ENCODE measurements around the gene KCNG2. TPM values are rescaled to one million over a fixed set of nuclear protein-coding genes. Genes with fewer than 3 reads are reported as not detected.

The KCNG2 gene
- total and polyA plus RNA-seq, 2 experiments from 2014 or later: 0.13 to 0.52 TPM

DNA sequence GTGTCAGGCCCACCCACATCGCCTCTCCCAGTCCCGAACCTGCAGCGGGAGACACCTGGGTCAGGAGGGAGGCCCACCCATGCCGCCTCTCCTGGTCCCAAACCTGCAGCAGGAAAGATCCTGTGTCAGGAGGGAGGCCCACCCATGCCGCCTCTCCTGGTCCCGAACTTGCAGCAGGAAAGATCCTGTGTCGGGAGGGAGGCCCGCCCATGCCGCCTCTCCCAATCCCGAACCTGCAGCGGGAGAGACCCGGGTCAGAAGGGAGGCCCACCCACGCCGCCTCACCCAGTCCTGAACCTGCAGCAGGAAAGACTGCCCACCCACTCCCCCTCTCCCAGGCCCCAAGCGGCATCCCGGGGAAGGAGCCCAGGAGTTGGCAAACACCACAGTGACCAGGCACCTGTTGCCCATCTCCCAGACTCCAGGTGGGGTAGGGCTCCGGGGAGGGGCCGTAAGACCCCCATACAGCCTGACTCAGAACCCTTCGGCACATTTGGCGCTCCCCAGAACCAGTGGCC is 145.9 kb downstream of the KCNG2 start:
- no peaks in the 10 kb centered on the region for H3K79me2 ChIP-seq (replicated peaks; ENCODE audit: insufficient read depth)
- no peaks in the 10 kb centered on the region; the same call in 1 of the 3 replicates for H3K36me3 Mint-ChIP-seq (ENCODE audit: low read depth)
- ATAC-seq (no peak; the same call in 1 of the 3 replicates), DNase-seq (ENCODE audit: low spot score) (no peak)
- no peak overlapping the region for H3K4me3 ChIP-seq
- H3K27ac Mint-ChIP-seq: no peak overlapping the region
- H3F3A ChIP-seq (replicated peaks; ENCODE audit: low read depth): no peaks in the 10 kb centered on the region
- H3K27ac ChIP-seq (ENCODE audit: low read depth): no peak overlapping the region
- TF ChIP-seq, protein P1, sequence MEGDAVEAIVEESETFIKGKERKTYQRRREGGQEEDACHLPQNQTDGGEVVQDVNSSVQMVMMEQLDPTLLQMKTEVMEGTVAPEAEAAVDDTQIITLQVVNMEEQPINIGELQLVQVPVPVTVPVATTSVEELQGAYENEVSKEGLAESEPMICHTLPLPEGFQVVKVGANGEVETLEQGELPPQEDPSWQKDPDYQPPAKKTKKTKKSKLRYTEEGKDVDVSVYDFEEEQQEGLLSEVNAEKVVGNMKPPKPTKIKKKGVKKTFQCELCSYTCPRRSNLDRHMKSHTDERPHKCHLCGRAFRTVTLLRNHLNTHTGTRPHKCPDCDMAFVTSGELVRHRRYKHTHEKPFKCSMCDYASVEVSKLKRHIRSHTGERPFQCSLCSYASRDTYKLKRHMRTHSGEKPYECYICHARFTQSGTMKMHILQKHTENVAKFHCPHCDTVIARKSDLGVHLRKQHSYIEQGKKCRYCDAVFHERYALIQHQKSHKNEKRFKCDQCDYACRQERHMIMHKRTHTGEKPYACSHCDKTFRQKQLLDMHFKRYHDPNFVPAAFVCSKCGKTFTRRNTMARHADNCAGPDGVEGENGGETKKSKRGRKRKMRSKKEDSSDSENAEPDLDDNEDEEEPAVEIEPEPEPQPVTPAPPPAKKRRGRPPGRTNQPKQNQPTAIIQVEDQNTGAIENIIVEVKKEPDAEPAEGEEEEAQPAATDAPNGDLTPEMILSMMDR (conservative IDR thresholded peaks at IDR 0.05; ENCODE audit: low read depth in 2 of 2): no peak
- TF ChIP-seq JUNB (IDR thresholded peaks at IDR 0.05; ENCODE audit: unreplicated experiment) (no peak), ZNF331 (CRISPR knock-in tag; IDR thresholded peaks at IDR 0.05; ENCODE audit: low read depth) (no peak), STAT1 (IDR thresholded peaks at IDR 0.05; ENCODE audit: unreplicated experiment) (no peak), EZH2 (IDR thresholded peaks at IDR 0.05; ENCODE audit: low read depth, unreplicated experiment) (no peak), EZH2phosphoT487 (IDR thresholded peaks at IDR 0.05; ENCODE audit: unreplicated experiment) (no peak), ZNF114 (CRISPR knock-in tag; IDR thresholded peaks at IDR 0.05) (no peak), CREB1 (CRISPR knock-in tag; IDR thresholded peaks at IDR 0.05; ENCODE audit: low read depth) (no peak), POLR2AphosphoS5 (IDR thresholded peaks at IDR 0.05; ENCODE audit: low read depth) (no peak), NANOG (IDR thresholded peaks at IDR 0.05; ENCODE audit: borderline replicate concordance) (no peak)
- TF ChIP-seq, protein P2, sequence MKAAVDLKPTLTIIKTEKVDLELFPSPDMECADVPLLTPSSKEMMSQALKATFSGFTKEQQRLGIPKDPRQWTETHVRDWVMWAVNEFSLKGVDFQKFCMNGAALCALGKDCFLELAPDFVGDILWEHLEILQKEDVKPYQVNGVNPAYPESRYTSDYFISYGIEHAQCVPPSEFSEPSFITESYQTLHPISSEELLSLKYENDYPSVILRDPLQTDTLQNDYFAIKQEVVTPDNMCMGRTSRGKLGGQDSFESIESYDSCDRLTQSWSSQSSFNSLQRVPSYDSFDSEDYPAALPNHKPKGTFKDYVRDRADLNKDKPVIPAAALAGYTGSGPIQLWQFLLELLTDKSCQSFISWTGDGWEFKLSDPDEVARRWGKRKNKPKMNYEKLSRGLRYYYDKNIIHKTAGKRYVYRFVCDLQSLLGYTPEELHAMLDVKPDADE (IDR thresholded peaks at IDR 0.05): no peak
- TF ChIP-seq, protein P3, sequence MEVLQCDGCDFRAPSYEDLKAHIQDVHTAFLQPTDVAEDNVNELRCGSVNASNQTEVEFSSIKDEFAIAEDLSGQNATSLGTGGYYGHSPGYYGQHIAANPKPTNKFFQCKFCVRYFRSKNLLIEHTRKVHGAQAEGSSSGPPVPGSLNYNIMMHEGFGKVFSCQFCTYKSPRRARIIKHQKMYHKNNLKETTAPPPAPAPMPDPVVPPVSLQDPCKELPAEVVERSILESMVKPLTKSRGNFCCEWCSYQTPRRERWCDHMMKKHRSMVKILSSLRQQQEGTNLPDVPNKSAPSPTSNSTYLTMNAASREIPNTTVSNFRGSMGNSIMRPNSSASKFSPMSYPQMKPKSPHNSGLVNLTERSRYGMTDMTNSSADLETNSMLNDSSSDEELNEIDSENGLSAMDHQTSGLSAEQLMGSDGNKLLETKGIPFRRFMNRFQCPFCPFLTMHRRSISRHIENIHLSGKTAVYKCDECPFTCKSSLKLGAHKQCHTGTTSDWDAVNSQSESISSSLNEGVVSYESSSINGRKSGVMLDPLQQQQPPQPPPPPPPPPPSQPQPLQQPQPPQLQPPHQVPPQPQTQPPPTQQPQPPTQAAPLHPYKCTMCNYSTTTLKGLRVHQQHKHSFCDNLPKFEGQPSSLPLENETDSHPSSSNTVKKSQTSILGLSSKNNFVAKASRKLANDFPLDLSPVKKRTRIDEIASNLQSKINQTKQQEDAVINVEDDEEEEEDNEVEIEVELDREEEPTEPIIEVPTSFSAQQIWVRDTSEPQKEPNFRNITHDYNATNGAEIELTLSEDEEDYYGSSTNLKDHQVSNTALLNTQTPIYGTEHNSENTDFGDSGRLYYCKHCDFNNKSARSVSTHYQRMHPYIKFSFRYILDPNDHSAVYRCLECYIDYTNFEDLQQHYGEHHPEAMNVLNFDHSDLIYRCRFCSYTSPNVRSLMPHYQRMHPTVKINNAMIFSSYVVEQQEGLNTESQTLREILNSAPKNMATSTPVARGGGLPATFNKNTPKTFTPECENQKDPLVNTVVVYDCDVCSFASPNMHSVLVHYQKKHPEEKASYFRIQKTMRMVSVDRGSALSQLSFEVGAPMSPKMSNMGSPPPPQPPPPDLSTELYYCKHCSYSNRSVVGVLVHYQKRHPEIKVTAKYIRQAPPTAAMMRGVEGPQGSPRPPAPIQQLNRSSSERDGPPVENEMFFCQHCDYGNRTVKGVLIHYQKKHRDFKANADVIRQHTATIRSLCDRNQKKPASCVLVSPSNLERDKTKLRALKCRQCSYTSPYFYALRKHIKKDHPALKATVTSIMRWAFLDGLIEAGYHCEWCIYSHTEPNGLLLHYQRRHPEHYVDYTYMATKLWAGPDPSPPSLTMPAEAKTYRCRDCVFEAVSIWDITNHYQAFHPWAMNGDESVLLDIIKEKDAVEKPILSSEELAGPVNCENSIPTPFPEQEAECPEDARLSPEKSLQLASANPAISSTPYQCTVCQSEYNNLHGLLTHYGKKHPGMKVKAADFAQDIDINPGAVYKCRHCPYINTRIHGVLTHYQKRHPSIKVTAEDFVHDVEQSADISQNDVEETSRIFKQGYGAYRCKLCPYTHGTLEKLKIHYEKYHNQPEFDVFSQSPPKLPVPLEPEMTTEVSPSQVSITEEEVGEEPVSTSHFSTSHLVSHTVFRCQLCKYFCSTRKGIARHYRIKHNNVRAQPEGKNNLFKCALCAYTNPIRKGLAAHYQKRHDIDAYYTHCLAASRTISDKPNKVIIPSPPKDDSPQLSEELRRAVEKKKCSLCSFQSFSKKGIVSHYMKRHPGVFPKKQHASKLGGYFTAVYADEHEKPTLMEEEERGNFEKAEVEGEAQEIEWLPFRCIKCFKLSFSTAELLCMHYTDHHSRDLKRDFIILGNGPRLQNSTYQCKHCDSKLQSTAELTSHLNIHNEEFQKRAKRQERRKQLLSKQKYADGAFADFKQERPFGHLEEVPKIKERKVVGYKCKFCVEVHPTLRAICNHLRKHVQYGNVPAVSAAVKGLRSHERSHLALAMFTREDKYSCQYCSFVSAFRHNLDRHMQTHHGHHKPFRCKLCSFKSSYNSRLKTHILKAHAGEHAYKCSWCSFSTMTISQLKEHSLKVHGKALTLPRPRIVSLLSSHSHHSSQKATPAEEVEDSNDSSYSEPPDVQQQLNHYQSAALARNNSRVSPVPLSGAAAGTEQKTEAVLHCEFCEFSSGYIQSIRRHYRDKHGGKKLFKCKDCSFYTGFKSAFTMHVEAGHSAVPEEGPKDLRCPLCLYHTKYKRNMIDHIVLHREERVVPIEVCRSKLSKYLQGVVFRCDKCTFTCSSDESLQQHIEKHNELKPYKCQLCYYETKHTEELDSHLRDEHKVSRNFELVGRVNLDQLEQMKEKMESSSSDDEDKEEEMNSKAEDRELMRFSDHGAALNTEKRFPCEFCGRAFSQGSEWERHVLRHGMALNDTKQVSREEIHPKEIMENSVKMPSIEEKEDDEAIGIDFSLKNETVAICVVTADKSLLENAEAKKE (CRISPR knock-in tag; IDR thresholded peaks at IDR 0.05): no peak
- TF ChIP-seq, protein P4, sequence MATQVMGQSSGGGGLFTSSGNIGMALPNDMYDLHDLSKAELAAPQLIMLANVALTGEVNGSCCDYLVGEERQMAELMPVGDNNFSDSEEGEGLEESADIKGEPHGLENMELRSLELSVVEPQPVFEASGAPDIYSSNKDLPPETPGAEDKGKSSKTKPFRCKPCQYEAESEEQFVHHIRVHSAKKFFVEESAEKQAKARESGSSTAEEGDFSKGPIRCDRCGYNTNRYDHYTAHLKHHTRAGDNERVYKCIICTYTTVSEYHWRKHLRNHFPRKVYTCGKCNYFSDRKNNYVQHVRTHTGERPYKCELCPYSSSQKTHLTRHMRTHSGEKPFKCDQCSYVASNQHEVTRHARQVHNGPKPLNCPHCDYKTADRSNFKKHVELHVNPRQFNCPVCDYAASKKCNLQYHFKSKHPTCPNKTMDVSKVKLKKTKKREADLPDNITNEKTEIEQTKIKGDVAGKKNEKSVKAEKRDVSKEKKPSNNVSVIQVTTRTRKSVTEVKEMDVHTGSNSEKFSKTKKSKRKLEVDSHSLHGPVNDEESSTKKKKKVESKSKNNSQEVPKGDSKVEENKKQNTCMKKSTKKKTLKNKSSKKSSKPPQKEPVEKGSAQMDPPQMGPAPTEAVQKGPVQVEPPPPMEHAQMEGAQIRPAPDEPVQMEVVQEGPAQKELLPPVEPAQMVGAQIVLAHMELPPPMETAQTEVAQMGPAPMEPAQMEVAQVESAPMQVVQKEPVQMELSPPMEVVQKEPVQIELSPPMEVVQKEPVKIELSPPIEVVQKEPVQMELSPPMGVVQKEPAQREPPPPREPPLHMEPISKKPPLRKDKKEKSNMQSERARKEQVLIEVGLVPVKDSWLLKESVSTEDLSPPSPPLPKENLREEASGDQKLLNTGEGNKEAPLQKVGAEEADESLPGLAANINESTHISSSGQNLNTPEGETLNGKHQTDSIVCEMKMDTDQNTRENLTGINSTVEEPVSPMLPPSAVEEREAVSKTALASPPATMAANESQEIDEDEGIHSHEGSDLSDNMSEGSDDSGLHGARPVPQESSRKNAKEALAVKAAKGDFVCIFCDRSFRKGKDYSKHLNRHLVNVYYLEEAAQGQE (IDR thresholded peaks at IDR 0.05; ENCODE audit: unreplicated experiment): no peak
- no peak overlapping the region for H2AFZ ChIP-seq
- H3K4me2 ChIP-seq: no peak overlapping the region
- peaks cover 8% of the 10 kb centered on the region for H3K27me3 Mint-ChIP-seq (ENCODE audit: insufficient read depth, low read depth, poor library complexity)
- H4K20me1 ChIP-seq (replicated peaks; ENCODE audit: insufficient read depth): peaks cover 3% of the 10 kb centered on the region; the same call in 1 of the 2 replicates
- H3K4me1 ChIP-seq (ENCODE audit: insufficient read depth): no peaks in the 10 kb centered on the region
- no peaks in the 10 kb centered on the region for H3K9me3 Mint-ChIP-seq
- H3K36me3 ChIP-seq (ENCODE audit: insufficient read depth): no peaks in the 10 kb centered on the region
- no peaks in the 10 kb centered on the region for H3K9me2 ChIP-seq (ENCODE audit: insufficient read depth)
- no peak overlapping the region for H3K4me3 Mint-ChIP-seq
- no peaks in the 10 kb centered on the region for H3K27me3 ChIP-seq (ENCODE audit: insufficient read depth)
- peaks cover 17% of the 10 kb centered on the region for H3K4me1 Mint-ChIP-seq

Data from GM23338 (cell line).